CD4-positive, alpha-beta T cell treated with Interleukin-12 subunit alpha and Interleukin-12 subunit beta, for 1 hour (primary cell): Measurements from ENCODE around the gene CHD9.
A peak's percentile ranks its signal among the peaks of the same experiment; 100 is the strongest.
"Not testable (repeated sequence)": the region's sequence is repeated elsewhere in the genome, so short reads cannot be mapped to it uniquely, and the experiment has no call there.

Experiments
- DNase-seq: peaks from one replicate; pipeline ENCODE4 v3.0.0-alpha.2; 2020

Gene CHD9

GRCh38 chr16:53211253-53211652, 156.5 kb downstream of the CHD9 start:
- no peak for DNase-seq

- DNase-seq, result no peak
Observed at GRCh38 chr16:53212893-53213223, 158.1 kb downstream of the CHD9 start.

- DNase-seq, result no peak
Observed at GRCh38 chr16:53213542-53213941, 158.8 kb downstream of the CHD9 start.

- no peak for DNase-seq
Observed at GRCh38 chr16:53216798-53217197, 162.0 kb downstream of the CHD9 start.

- DNase-seq, result no peak
Observed at GRCh38 chr16:53219371-53219770, 164.6 kb downstream of the CHD9 start.

GRCh38 chr16:53219795-53220454, 165.1 kb downstream of the CHD9 start:
- no peak for DNase-seq

GRCh38 chr16:53220585-53220984, 165.8 kb downstream of the CHD9 start:
- peak; percentile 8 for DNase-seq

- DNase-seq, result no peak
Observed at GRCh38 chr16:53224951-53225533, 170.3 kb downstream of the CHD9 start.

GRCh38 chr16:53232826-53233529, 178.2 kb downstream of the CHD9 start:
- DNase-seq, result no peak

GRCh38 chr16:53234836-53235235, 180.0 kb downstream of the CHD9 start:
- DNase-seq, result no peak

GRCh38 chr16:53235851-53236250, 181.1 kb downstream of the CHD9 start:
- DNase-seq, result no peak

GRCh38 chr16:53249331-53249730, 194.5 kb downstream of the CHD9 start:
- no peak for DNase-seq

- DNase-seq, result no peak
Observed at GRCh38 chr16:53257001-53257400, 202.2 kb downstream of the CHD9 start.

- DNase-seq, result no peak
Observed at GRCh38 chr16:53258809-53259208, 204.0 kb downstream of the CHD9 start.

- no peak for DNase-seq
Observed at GRCh38 chr16:53261276-53261675, 206.5 kb downstream of the CHD9 start.

GRCh38 chr16:53262645-53263044, 207.9 kb downstream of the CHD9 start:
- no peak for DNase-seq

GRCh38 chr16:53266156-53266555, 211.4 kb downstream of the CHD9 start:
- no peak for DNase-seq

- not testable (repeated sequence) for DNase-seq
Observed at GRCh38 chr16:53278498-53278897, 223.7 kb downstream of the CHD9 start.

- DNase-seq, result no peak
Observed at GRCh38 chr16:53281280-53281679, 226.5 kb downstream of the CHD9 start.

- no peak for DNase-seq
Observed at GRCh38 chr16:53281859-53282258, 227.1 kb downstream of the CHD9 start.

GRCh38 chr16:53282328-53282727, 227.5 kb downstream of the CHD9 start:
- no peak for DNase-seq

- peak; percentile 37 for DNase-seq
Observed at GRCh38 chr16:53282975-53283946, 228.5 kb downstream of the CHD9 start.

GRCh38 chr16:53285236-53285635, 230.4 kb downstream of the CHD9 start:
- DNase-seq, result no peak
